Liver (tissue), 9 donors: Measurements from ENCODE around the gene TACC2. TPM values are rescaled to one million over a fixed set of nuclear protein-coding genes. Genes with fewer than 3 reads are reported as not detected.

Experiments
- DNase-seq: peaks from one replicate; pipeline ENCODE4 v3.0.0-alpha.2; 2017; ENCODE audit warnings: low spot score
- H3K27ac ChIP-seq, 2 donors: one replicate each; pipeline ENCODE4 v1.7.0; 2013; ENCODE audit warnings: inconsistent platforms in 2 of 2, low read length in 2 of 2, control low read depth in 1 of 2, low read depth in 1 of 2, mild to moderate bottlenecking in 1 of 2
- H3K27me3 ChIP-seq, 4 donors: one replicate each; pipeline versions ENCODE4 v1.6.1 to v1.7.0; 2013; ENCODE audit warnings: low read length in 3 of 4, inconsistent platforms in 1 of 4, mild to moderate bottlenecking in 1 of 4, moderate library complexity in 1 of 4; ENCODE audit not compliant: control insufficient read depth in 4 of 4, insufficient read depth in 4 of 4
- H3K36me3 ChIP-seq, 4 donors: one replicate each; pipeline versions ENCODE4 v1.6.1 to v1.7.0; 2013; ENCODE audit warnings: low read length in 3 of 4, mild to moderate bottlenecking in 3 of 4, low read depth in 1 of 4, moderate library complexity in 1 of 4; ENCODE audit not compliant: control insufficient read depth in 4 of 4, insufficient read depth in 3 of 4
- H3K4me1 ChIP-seq, 4 donors: one replicate each; pipeline versions ENCODE4 v1.6.1 to v1.7.0; 2013; ENCODE audit warnings: low read length in 3 of 4, mild to moderate bottlenecking in 3 of 4, moderate library complexity in 1 of 4; ENCODE audit not compliant: control insufficient read depth in 4 of 4, insufficient read depth in 4 of 4
- H3K4me3 ChIP-seq, 3 donors: one replicate each; pipeline versions ENCODE4 v1.6.1 to v1.7.0; 2013; ENCODE audit warnings: low read length in 3 of 3, control low read depth in 1 of 3, low read depth in 1 of 3, mild to moderate bottlenecking in 1 of 3
- H3K9ac ChIP-seq, 2 donors: one replicate each; pipeline ENCODE4 v1.7.0; 2013; ENCODE audit warnings: low read length in 2 of 2, mild to moderate bottlenecking in 2 of 2, moderate library complexity in 2 of 2, control low read depth in 1 of 2, low read depth in 1 of 2
- H3K9me3 ChIP-seq, 4 donors: one replicate each; pipeline versions ENCODE4 v1.6.1 to v1.7.0; 2013; ENCODE audit warnings: low read length in 3 of 4; ENCODE audit not compliant: control insufficient read depth in 4 of 4
- CTCF ChIP-seq: fragments of 150-350 bp; IDR thresholded peaks from 2 replicates; pipeline ENCODE4 v1.5.1; 2017; ENCODE audit warnings: improper control_type of control experiment, low read depth, low read length; ENCODE audit not compliant: missing input control
- FOXA2 ChIP-seq: IDR thresholded peaks from 2 replicates; pipeline ENCODE4 v1.6.1; 2016; ENCODE audit warnings: antibody characterized with exemption
- GABPA ChIP-seq, 2 donors: IDR thresholded peaks in 1 of 2; conservative IDR thresholded peaks in 1 of 2; 2 replicates each; pipeline ENCODE4 v1.6.1; 2016; ENCODE audit warnings: antibody characterized with exemption in 2 of 2, mild to moderate bottlenecking in 1 of 2, moderate library complexity in 1 of 2
- HNF4A ChIP-seq, 2 donors: conservative IDR thresholded peaks; 2 replicates each; pipeline ENCODE4 v1.6.1; 2016; ENCODE audit warnings: antibody characterized with exemption in 2 of 2, mild to moderate bottlenecking in 2 of 2
- JUND ChIP-seq, 2 donors: IDR thresholded peaks; 2 replicates each; pipeline ENCODE4 v1.6.1; 2016; ENCODE audit warnings: antibody characterized with exemption in 2 of 2
- NR2F2 ChIP-seq: IDR thresholded peaks from 2 replicates; pipeline ENCODE4 v1.6.1; 2016; ENCODE audit warnings: antibody characterized with exemption
- RAD21 ChIP-seq, 2 donors: IDR thresholded peaks; 2 replicates each; pipeline ENCODE4 v1.6.1; 2016; ENCODE audit warnings: antibody characterized with exemption in 2 of 2, mild to moderate bottlenecking in 2 of 2
- REST ChIP-seq: IDR thresholded peaks from 2 replicates; pipeline ENCODE4 v1.6.1; 2016; ENCODE audit warnings: antibody characterized with exemption, mild to moderate bottlenecking
- RXRA ChIP-seq, 2 donors: IDR thresholded peaks; 2 replicates each; pipeline ENCODE4 v1.6.1; 2017 to 2018; ENCODE audit warnings: antibody characterized with exemption in 2 of 2, mild to moderate bottlenecking in 1 of 2
- SP1 ChIP-seq: IDR thresholded peaks from 2 replicates; pipeline ENCODE4 v1.6.1; 2018; ENCODE audit warnings: antibody characterized with exemption, mild to moderate bottlenecking
- ZBTB33 ChIP-seq: IDR thresholded peaks from 2 replicates; pipeline ENCODE4 v1.6.1; 2016; ENCODE audit warnings: antibody characterized with exemption
- WGBS: extraction: QIAGEN DNeasy Blood & Tissue Kit; methylation state at CpG from one replicate; pipeline ENCODE4 v1.1.7; 2013; 5-methylcytosine and 5-hydroxymethylcytosine counted together
- polyA plus RNA-seq, 2 donors: library from polyadenylated mRNA; stranded (reverse) in 1 of 2; unstranded in 1 of 2; fragments of 200-250 nt in 1 of 2; fragments of >200 nt in 1 of 2; fragmentation: Nextera tagmentation in 1 of 2; extraction: Ambion mirVana in 1 of 2; gene quantifications; one replicate each; pipeline versions ENCODE4 v1.2.1 to v1.2.3, GENCODE V29; 2013 to 2015
- total RNA-seq, 2 donors: library from RNA; depleted of rRNA; stranded (reverse); fragments of >200 nt; gene quantifications; one replicate each; pipeline ENCODE4 v1.2.3, GENCODE V29; 2014
- donor health status: healthy.
- donor health status: healthy.
- donor health status: healthy.
- donor health status: healthy.
- donor health status: healthy.

The TACC2 gene
- total and polyA plus RNA-seq, 4 donors, result 1.5 to 9.1 (median 7.8) TPM

- TF ChIP-seq GABPA (IDR thresholded peaks at IDR 0.05 in 1 of 2, conservative IDR thresholded peaks at IDR 0.05 in 1 of 2), result no peak
- no peak for TF ChIP-seq FOXA2
- no peak for TF ChIP-seq RAD21 (IDR thresholded peaks at IDR 0.05)
- no peak for TF ChIP-seq HNF4A (conservative IDR thresholded peaks at IDR 0.05)
- 79% methylated on average over 25 of the region's 25 CpGs for WGBS
- peaks cover 0 to 2% (median 2%) of the 10 kb centered on the region in 4 donors for H3K36me3 ChIP-seq
Observed at GRCh38 chr10:122258136-122259074, 269.4 kb downstream of the TACC2 start.

GRCh38 chr10:122259075-122259466, 270.1 kb downstream of the TACC2 start:
- 93% methylated on average over 4 of the region's 4 CpGs for WGBS

More at GRCh38 chr10:122258136-122259074, 269.4 kb downstream of the TACC2 start:
- Histone ChIP-seq H3K9me3 (peaks cover 0 to 3% (median 0%) of the 10 kb centered on the region in 4 donors), H3K4me1 (no peaks in the 10 kb centered on the region), H3K27ac (no peak overlapping the region), H3K9ac (no peak overlapping the region), H3K4me3 (no peak overlapping the region), H3K27me3 (no peaks in the 10 kb centered on the region)
- no peak for DNase-seq

More at GRCh38 chr10:122259075-122259466, 270.1 kb downstream of the TACC2 start:
- DNase-seq, result no peak
- Histone ChIP-seq H3K4me1 (no peaks in the 10 kb centered on the region), H3K9me3 (peaks cover 0 to 3% (median 0%) of the 10 kb centered on the region in 4 donors), H3K27me3 (no peaks in the 10 kb centered on the region), H3K4me3 (no peak overlapping the region), H3K36me3 (peaks cover 0 to 2% (median 2%) of the 10 kb centered on the region in 4 donors), H3K9ac (no peak overlapping the region), H3K27ac (no peak overlapping the region)
- TF ChIP-seq ZBTB33 (no peak), REST (no peak), HNF4A (conservative IDR thresholded peaks at IDR 0.05) (no peak), CTCF (no peak), NR2F2 (no peak), JUND (IDR thresholded peaks at IDR 0.05) (no peak), SP1 (no peak), RXRA (IDR thresholded peaks at IDR 0.05) (no peak), RAD21 (IDR thresholded peaks at IDR 0.05) (no peak)
